Panc1 (cell line): ENCODE data around the gene ALOXE3. TPM values are rescaled to one million over a fixed set of nuclear protein-coding genes. Genes with fewer than 3 reads are reported as not detected.

Experiments
- ATAC-seq: fragments of 200-7000 bp; cut with Tn5 transposase; 2 replicates; pipeline ENCODE4 v1.9.1; 2020; ENCODE audit warnings: mild to moderate bottlenecking, moderate library complexity
- BruUV-seq: library from RNA; stranded (reverse); fragments of 400-500 nt; replicated peaks from 2 replicates; lab custom pipeline; 2021; lab: Mats Ljungman, UMichigan
- CTCF ChIA-PET: fragments of 300-600 bp; sonication (Branson Sonifier 250); formaldehyde crosslinking; loops from one replicate; lab custom pipeline; 2022; ENCODE audit warnings: antibody characterized with exemption; lab: Charles Lee
- POLR2A ChIA-PET: fragments of 300-600 bp; sonication (Branson Sonifier 250); formaldehyde crosslinking; loops from one replicate; lab custom pipeline; 2022; ENCODE audit warnings: antibody characterized with exemption; lab: Charles Lee
- DNase-seq: peaks from one replicate; pipeline ENCODE4 v3.0.0-alpha.2; 2010; ENCODE audit warnings: low read depth, low spot score
- H3K27ac ChIP-seq: 2 replicates; pipeline ENCODE4 v1.5.1; 2011; ENCODE audit warnings: mild to moderate bottlenecking, low read length, inconsistent platforms
- H3K27me3 ChIP-seq: fragments of 200-500 bp; sonication (Bioruptor generic); 2 replicates; pipeline ENCODE4 v1.6.0; 2014; ENCODE audit warnings: low read length, inconsistent platforms; ENCODE audit not compliant: control insufficient read depth, insufficient read depth
- H3K36me3 ChIP-seq: fragments of 200-500 bp; sonication (Bioruptor generic); 2 replicates; pipeline ENCODE4 v1.5.1; 2014; ENCODE audit warnings: inconsistent platforms, mild to moderate bottlenecking, low read length, moderate library complexity; ENCODE audit not compliant: control insufficient read depth, insufficient read depth
- H3K4me1 ChIP-seq: 2 replicates; pipeline ENCODE4 v1.5.1; 2011; ENCODE audit warnings: inconsistent platforms, mild to moderate bottlenecking, low read length, moderate library complexity; ENCODE audit not compliant: control insufficient read depth, insufficient read depth
- H3K4me3 ChIP-seq, 2 experiments: 2 replicates each; pipeline ENCODE4 v1.5.1; 2011 to 2012; ENCODE audit warnings: low read depth in 2 of 2, low read length in 2 of 2, mild to moderate bottlenecking in 2 of 2, inconsistent platforms in 1 of 2, moderate library complexity in 1 of 2
- H3K9me3 ChIP-seq: fragments of 200-500 bp; sonication (Bioruptor generic); 2 replicates; pipeline ENCODE4 v1.5.1; 2014; ENCODE audit warnings: low read depth, mild to moderate bottlenecking, inconsistent platforms, low read length, moderate library complexity; ENCODE audit not compliant: control insufficient read depth, insufficient read depth
- CTCF ChIP-seq: fragments of 450-650 bp; IDR thresholded peaks from 2 replicates; pipeline ENCODE4 v1.5.1; 2017; ENCODE audit warnings: mild to moderate bottlenecking
- POLR2AphosphoS5 ChIP-seq: IDR thresholded peaks from 2 replicates; pipeline ENCODE4 v1.6.1; 2012; ENCODE audit warnings: mild to moderate bottlenecking, low read depth, low read length, moderate library complexity
- REST ChIP-seq, 2 experiments: IDR thresholded peaks; 2 replicates each; pipeline ENCODE4 v1.6.1; 2011 to 2012; ENCODE audit warnings: low read depth in 2 of 2, control low read depth in 1 of 2, low read length in 1 of 2, mild to moderate bottlenecking in 1 of 2, moderate library complexity in 1 of 2; ENCODE audit not compliant: insufficient read depth in 1 of 2
- SIN3A ChIP-seq: IDR thresholded peaks from 2 replicates; pipeline ENCODE4 v1.6.1; 2012; ENCODE audit warnings: low read depth, mild to moderate bottlenecking, low read length, moderate library complexity, borderline replicate concordance; ENCODE audit not compliant: insufficient read depth
- TCF7L2 ChIP-seq: IDR thresholded peaks from 2 replicates; pipeline ENCODE4 v1.6.1; 2011; ENCODE audit warnings: mild to moderate bottlenecking, low read depth, low read length, inconsistent platforms
- in situ Hi-C: cut with HindIII; loops from 2 replicates; pipeline ENCODE4 v1.10.0; 2016; ENCODE audit warnings: low sequenced_read_pairs, low pct_unique_long_range_greater_than_20kb
- intact Hi-C: fragments of 100-400 bp; cut with micrococcal nuclease; formaldehyde crosslinking; loops from one replicate; pipeline ENCODE4 v1.10.0; 2022; ENCODE audit not compliant: unreplicated experiment
- total RNA-seq: library from RNA; stranded (reverse); gene quantifications from one replicate; pipeline ENCODE4 v1.2.1, GENCODE V29; 2021; ENCODE audit not compliant: unreplicated experiment

The ALOXE3 gene
- total RNA-seq, 1 experiment from 2014 or later, result 0.46 TPM

- no peak for DNase-seq
- POLR2A ChIA-PET, result no interaction called here
- no peak for ATAC-seq
- Histone ChIP-seq H3K4me1 (peaks cover 4% of the 10 kb centered on the region; the same call in 1 of the 2 replicates), H3K27ac (no peak overlapping the region), H3K36me3 (no peaks in the 10 kb centered on the region), H3K4me3 (no peak overlapping the region), H3K9me3 (no peaks in the 10 kb centered on the region), H3K27me3 (peaks cover 4% of the 10 kb centered on the region)
- no TSS peak for BruUV-seq
- no peak for TF ChIP-seq POLR2AphosphoS5
- TF ChIP-seq CTCF, result no peak
- no peak for TF ChIP-seq SIN3A
- no peak for TF ChIP-seq REST (IDR thresholded peaks at IDR 0.05; ENCODE audit: insufficient read depth in 1 of 2, low read depth in 2 of 2, low read length in 1 of 2)
- TF ChIP-seq TCF7L2, result no peak
- in situ Hi-C loops, result no loop called here
- CTCF ChIA-PET, result interaction anchor here (1.2 kb wide), 1 partner anchor 9 kb away, joined by 5 read pairs; no protein-coding TSS in a partner anchor
- intact Hi-C loops, result no loop called here
These were observed 53.7 kb downstream of the ALOXE3 start for GRCh38 chr17:8064561-8065019.

GRCh38 chr17:8063761-8064534 is 54.4 kb downstream of the ALOXE3 start:
- H3K36me3 ChIP-seq, result no peaks in the 10 kb centered on the region
- ChIA-PET CTCF (interaction anchor here (1.2 kb wide), 1 partner anchor 10 kb away, joined by 5 read pairs; no protein-coding TSS in a partner anchor), POLR2A (no interaction called here)
- no peak overlapping the region for H3K4me3 ChIP-seq
- peaks cover 6% of the 10 kb centered on the region; the same call in 1 of the 2 replicates for H3K4me1 ChIP-seq
- DNase-seq (no peak), ATAC-seq (no peak)
- H3K9me3 ChIP-seq, result no peaks in the 10 kb centered on the region
- intact Hi-C loops (no loop called here), in situ Hi-C loops (no loop called here)
- TF ChIP-seq SIN3A, result no peak
- TF ChIP-seq POLR2AphosphoS5, result no peak
- TF ChIP-seq REST (IDR thresholded peaks at IDR 0.05; ENCODE audit: insufficient read depth in 1 of 2, low read depth in 2 of 2, low read length in 1 of 2), result no peak
- no peak for TF ChIP-seq TCF7L2
- no peak for TF ChIP-seq CTCF
- BruUV-seq, result no TSS peak
- peaks cover 4% of the 10 kb centered on the region for H3K27me3 ChIP-seq
- H3K27ac ChIP-seq, result no peak overlapping the region
